WTC11 (cell line): Measurements from ENCODE around the gene P3H3.

Source experiments
- ESRRA ChIP-seq: sonication (generic); formaldehyde crosslinking; IDR thresholded peaks from 2 replicates; pipeline ENCODE4 v1.8.1; 2022; ENCODE audit warnings: mild to moderate bottlenecking, missing genetic modification reagents, borderline replicate concordance
- NFE2L1 ChIP-seq: sonication (generic); formaldehyde crosslinking; IDR thresholded peaks from 2 replicates; pipeline ENCODE4 v1.8.1; 2023; ENCODE audit warnings: missing genetic modification reagents
- NFYB ChIP-seq: sonication (generic); formaldehyde crosslinking; conservative IDR thresholded peaks from 2 replicates; pipeline ENCODE4 v1.8.0; 2022; ENCODE audit warnings: low read depth, missing genetic modification reagents
- TEAD4 ChIP-seq: sonication (generic); formaldehyde crosslinking; IDR thresholded peaks from 2 replicates; pipeline ENCODE4 v1.8.0; 2022; ENCODE audit warnings: mild to moderate bottlenecking, missing genetic modification reagents
- TF ChIP-seq, protein P1 (sequence below): fragments of 200-600 bp; IDR thresholded peaks from 2 replicates; pipeline ENCODE4 v1.8.0; 2022; ENCODE audit warnings: antibody characterized with exemption
- TF ChIP-seq, protein P2 (sequence below): sonication (generic); formaldehyde crosslinking; IDR thresholded peaks from 2 replicates; pipeline ENCODE4 v1.8.0; 2022; ENCODE audit warnings: mild to moderate bottlenecking, missing genetic modification reagents
- TF ChIP-seq, protein P3 (sequence below): sonication (generic); formaldehyde crosslinking; conservative IDR thresholded peaks from 2 replicates; pipeline ENCODE4 v1.8.1; 2022; ENCODE audit warnings: mild to moderate bottlenecking, missing genetic modification reagents
- TF ChIP-seq, protein P4 (sequence below): sonication (generic); formaldehyde crosslinking; IDR thresholded peaks from 2 replicates; pipeline ENCODE4 v1.8.0; 2022; ENCODE audit warnings: mild to moderate bottlenecking, missing genetic modification reagents
- TF ChIP-seq, protein P5 (sequence below): sonication (generic); formaldehyde crosslinking; IDR thresholded peaks from 2 replicates; pipeline ENCODE4 v1.8.1; 2023; ENCODE audit warnings: mild to moderate bottlenecking, missing genetic modification reagents, moderate library complexity
- TF ChIP-seq, protein P6 (sequence below): sonication (generic); formaldehyde crosslinking; IDR thresholded peaks from 2 replicates; pipeline ENCODE4 v1.8.0; 2022; ENCODE audit warnings: mild to moderate bottlenecking, missing genetic modification reagents

DNA sequence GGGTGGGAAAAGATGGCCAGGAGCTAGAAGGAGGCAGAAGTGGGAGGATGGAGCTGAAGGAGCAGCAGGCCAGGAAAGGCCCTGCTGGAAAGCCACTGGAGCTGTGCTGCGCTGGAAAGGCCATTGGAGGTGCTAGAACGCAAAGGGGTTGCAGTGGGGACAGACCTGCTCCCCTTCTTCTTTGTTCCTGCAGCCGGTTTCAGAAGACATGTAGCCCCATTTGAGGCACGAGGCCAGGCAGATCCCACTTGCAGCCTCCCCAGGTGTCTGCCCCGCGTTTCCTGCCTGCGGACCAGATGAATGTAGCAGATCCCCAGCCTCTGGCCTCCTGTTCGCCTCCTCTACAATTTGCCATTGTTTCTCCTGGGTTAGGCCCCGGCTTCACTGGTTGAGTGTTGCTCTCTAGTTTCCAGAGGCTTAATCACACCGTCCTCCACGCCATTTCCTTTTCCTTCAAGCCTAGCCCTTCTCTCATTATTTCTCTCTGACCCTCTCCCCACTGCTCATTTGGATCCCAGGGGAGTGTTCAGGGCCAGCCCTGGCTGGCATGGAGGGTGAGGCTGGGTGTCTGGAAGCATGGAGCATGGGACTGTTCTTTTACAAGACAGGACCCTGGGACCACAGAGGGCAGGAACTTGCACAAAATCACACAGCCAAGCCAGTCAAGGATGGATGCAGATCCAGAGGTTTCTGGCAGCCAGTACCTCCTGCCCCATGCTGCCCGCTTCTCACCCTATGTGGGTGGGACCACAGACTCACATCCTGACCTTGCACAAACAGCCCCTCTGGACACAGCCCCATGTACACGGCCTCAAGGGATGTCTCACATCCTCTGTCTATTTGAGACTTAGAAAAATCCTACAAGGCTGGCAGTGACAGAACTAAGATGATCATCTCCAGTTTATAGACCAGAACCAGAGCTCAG, 8.8 kb upstream of the P3H3 start:
- TF ChIP-seq, protein P1, sequence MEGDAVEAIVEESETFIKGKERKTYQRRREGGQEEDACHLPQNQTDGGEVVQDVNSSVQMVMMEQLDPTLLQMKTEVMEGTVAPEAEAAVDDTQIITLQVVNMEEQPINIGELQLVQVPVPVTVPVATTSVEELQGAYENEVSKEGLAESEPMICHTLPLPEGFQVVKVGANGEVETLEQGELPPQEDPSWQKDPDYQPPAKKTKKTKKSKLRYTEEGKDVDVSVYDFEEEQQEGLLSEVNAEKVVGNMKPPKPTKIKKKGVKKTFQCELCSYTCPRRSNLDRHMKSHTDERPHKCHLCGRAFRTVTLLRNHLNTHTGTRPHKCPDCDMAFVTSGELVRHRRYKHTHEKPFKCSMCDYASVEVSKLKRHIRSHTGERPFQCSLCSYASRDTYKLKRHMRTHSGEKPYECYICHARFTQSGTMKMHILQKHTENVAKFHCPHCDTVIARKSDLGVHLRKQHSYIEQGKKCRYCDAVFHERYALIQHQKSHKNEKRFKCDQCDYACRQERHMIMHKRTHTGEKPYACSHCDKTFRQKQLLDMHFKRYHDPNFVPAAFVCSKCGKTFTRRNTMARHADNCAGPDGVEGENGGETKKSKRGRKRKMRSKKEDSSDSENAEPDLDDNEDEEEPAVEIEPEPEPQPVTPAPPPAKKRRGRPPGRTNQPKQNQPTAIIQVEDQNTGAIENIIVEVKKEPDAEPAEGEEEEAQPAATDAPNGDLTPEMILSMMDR, result no peak
- TF ChIP-seq, protein P2, sequence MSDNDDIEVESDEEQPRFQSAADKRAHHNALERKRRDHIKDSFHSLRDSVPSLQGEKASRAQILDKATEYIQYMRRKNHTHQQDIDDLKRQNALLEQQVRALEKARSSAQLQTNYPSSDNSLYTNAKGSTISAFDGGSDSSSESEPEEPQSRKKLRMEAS, result no peak
- TF ChIP-seq, protein P3, sequence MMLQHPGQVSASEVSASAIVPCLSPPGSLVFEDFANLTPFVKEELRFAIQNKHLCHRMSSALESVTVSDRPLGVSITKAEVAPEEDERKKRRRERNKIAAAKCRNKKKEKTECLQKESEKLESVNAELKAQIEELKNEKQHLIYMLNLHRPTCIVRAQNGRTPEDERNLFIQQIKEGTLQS, result no peak
- TF ChIP-seq NFYB (CRISPR knock-in tag) (no peak), ESRRA (no peak), TEAD4 (no peak), NFE2L1 (CRISPR knock-in tag) (no peak)
- TF ChIP-seq, protein P4, sequence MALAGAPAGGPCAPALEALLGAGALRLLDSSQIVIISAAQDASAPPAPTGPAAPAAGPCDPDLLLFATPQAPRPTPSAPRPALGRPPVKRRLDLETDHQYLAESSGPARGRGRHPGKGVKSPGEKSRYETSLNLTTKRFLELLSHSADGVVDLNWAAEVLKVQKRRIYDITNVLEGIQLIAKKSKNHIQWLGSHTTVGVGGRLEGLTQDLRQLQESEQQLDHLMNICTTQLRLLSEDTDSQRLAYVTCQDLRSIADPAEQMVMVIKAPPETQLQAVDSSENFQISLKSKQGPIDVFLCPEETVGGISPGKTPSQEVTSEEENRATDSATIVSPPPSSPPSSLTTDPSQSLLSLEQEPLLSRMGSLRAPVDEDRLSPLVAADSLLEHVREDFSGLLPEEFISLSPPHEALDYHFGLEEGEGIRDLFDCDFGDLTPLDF (CRISPR knock-in tag), result no peak
- TF ChIP-seq, protein P5, sequence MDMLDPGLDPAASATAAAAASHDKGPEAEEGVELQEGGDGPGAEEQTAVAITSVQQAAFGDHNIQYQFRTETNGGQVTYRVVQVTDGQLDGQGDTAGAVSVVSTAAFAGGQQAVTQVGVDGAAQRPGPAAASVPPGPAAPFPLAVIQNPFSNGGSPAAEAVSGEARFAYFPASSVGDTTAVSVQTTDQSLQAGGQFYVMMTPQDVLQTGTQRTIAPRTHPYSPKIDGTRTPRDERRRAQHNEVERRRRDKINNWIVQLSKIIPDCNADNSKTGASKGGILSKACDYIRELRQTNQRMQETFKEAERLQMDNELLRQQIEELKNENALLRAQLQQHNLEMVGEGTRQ (CRISPR knock-in tag), result no peak
- TF ChIP-seq, protein P6, sequence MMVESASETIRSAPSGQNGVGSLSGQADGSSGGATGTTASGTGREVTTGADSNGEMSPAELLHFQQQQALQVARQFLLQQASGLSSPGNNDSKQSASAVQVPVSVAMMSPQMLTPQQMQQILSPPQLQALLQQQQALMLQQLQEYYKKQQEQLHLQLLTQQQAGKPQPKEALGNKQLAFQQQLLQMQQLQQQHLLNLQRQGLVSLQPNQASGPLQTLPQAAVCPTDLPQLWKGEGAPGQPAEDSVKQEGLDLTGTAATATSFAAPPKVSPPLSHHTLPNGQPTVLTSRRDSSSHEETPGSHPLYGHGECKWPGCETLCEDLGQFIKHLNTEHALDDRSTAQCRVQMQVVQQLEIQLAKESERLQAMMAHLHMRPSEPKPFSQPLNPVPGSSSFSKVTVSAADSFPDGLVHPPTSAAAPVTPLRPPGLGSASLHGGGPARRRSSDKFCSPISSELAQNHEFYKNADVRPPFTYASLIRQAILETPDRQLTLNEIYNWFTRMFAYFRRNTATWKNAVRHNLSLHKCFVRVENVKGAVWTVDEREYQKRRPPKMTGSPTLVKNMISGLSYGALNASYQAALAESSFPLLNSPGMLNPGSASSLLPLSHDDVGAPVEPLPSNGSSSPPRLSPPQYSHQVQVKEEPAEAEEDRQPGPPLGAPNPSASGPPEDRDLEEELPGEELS (CRISPR knock-in tag), result no peak
